Mucosa of descending colon (tissue), 3 donors: ENCODE data around the gene KIRREL3. TPM values are rescaled to one million over a fixed set of nuclear protein-coding genes. Genes with fewer than 3 reads are reported as not detected.

Experiments
- ATAC-seq: fragments of 200-7000 bp; cut with Tn5 transposase; one replicate; pipeline ENCODE4 v1.9.1; 2020; ENCODE audit warnings: mild to moderate bottlenecking, moderate library complexity
- DNase-seq, 3 donors: peaks; one replicate each; pipeline ENCODE4 v3.0.0-alpha.2; 2020
- H3K36me3 ChIP-seq: fragments of 200-600 bp; one replicate; pipeline ENCODE4 v1.8.0; 2021; ENCODE audit warnings: low read depth, mild to moderate bottlenecking
- H3K4me1 ChIP-seq: fragments of 200-600 bp; one replicate; pipeline ENCODE4 v1.8.0; 2021; ENCODE audit warnings: low read depth, mild to moderate bottlenecking
- H3K4me3 ChIP-seq: fragments of 200-600 bp; one replicate; pipeline ENCODE4 v1.8.0; 2021; ENCODE audit warnings: mild to moderate bottlenecking
- H3K9me3 ChIP-seq: fragments of 200-600 bp; one replicate; pipeline ENCODE4 v1.8.0; 2021; ENCODE audit warnings: mild to moderate bottlenecking
- intact Hi-C, 2 donors: fragments of 100-400 bp; cut with DNase I in 1 of 2; cut with micrococcal nuclease in 1 of 2; formaldehyde crosslinking; loops; one replicate each; pipeline versions ENCODE4 v1.11.0 to v1.11.1; 2022; cut with DNase I, micrococcal nuclease
- total RNA-seq, 3 donors: library from RNA; stranded (reverse); fragmentation: NEBNext Ultra II Directional in 2 of 3; extraction: Animal tissue kit (Norgen Biotek cat#: 25700) in 2 of 3; gene quantifications; one replicate each; pipeline versions ENCODE4 v1.2.1 to v1.2.4, GENCODE V29; 2021 to 2023
- TF ChIP-seq, protein P1 (sequence below): fragments of 200-600 bp; IDR thresholded peaks from one replicate; pipeline ENCODE4 v1.8.0; 2022; ENCODE audit warnings: antibody characterized with exemption, mild to moderate bottlenecking
- donor health status: DM: no; HTN: no; CAD: no; lungs with moderate emphysema.
- donor health status: DM: no; HTN: no; CAD: no.
- donor health status: DM: no; HTN: yes; CAD: no.

Gene KIRREL3
- total RNA-seq, 3 donors from 2014 or later = 0.23 to 2.4 (median 0.70) TPM

DNA sequence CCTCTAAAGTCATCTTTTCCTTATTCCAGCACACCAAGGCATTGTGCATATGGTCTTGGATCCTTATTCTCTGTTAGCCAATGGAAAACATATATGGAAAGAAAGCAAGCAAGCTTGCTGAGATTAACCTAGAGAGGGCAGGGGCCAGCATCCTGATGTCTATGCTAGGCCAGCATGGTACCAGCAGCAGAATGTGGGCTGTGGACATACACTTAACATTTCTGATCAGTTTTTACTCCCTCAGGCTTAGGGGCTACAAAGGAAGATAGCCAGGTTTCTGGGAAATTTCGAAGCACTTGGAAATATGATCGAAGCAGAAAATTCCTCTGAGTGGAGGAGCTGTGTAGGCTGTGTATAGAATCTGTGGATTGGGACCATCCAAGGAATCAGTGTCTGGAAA is 578.1 kb downstream of the KIRREL3 start:
- DNase-seq (peak in 1 of 3 donors; percentile 1), ATAC-seq (no peak)
- H3K4me1 ChIP-seq = peaks cover 35% of the 10 kb centered on the region
- no peaks in the 10 kb centered on the region for H3K9me3 ChIP-seq
- H3K36me3 ChIP-seq = no peaks in the 10 kb centered on the region
- intact Hi-C loops = no loop called here
- TF ChIP-seq, protein P1, sequence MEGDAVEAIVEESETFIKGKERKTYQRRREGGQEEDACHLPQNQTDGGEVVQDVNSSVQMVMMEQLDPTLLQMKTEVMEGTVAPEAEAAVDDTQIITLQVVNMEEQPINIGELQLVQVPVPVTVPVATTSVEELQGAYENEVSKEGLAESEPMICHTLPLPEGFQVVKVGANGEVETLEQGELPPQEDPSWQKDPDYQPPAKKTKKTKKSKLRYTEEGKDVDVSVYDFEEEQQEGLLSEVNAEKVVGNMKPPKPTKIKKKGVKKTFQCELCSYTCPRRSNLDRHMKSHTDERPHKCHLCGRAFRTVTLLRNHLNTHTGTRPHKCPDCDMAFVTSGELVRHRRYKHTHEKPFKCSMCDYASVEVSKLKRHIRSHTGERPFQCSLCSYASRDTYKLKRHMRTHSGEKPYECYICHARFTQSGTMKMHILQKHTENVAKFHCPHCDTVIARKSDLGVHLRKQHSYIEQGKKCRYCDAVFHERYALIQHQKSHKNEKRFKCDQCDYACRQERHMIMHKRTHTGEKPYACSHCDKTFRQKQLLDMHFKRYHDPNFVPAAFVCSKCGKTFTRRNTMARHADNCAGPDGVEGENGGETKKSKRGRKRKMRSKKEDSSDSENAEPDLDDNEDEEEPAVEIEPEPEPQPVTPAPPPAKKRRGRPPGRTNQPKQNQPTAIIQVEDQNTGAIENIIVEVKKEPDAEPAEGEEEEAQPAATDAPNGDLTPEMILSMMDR = no peak
- H3K4me3 ChIP-seq = no peak overlapping the region

DNA sequence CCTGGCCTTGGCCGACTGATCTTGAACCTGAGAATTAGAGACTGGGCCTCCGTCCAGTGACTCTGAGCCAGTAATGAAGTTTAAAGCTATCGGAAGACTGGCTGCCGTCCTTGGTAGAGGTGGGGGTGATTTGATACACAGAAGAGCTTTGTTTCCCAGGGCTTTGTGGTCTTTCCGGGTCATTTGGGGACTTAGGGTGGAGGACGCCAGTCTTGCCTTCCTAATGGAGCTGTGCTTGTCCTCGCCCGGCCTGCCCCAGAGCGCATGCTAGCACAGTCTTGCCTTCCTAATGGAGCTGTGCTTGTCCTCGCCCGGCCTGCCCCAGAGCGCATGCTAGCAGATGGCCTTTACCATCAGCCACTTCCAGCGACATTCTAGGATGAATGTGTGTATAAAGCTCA is 579.3 kb downstream of the KIRREL3 start:
- no peak for ATAC-seq

DNA sequence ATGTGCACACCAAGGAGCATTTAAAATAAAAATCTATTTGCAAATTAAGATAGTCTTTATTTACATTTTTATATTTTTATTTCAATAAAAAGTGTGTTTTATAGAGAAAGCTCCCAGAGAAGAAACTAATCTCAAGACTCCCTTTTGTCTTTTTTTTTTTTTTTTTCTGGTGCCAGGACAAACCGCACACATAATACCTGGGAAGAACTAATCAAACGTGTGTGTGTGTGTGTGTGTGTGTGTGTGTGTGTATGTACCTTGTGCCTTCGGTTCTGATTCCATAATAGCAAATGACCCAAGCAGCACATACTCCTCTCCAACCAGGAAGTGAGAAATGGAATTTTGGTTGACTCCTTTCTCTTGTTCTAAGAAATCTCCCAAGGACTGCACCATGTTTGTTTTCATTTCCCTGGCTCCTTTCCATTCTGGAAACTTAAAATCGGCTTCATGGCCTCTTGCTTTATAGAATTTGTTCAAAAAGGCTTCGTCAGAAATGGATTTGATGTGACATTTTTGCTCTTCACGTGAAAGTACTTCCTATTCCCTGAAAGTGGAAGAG is 579.8 kb downstream of the KIRREL3 start:
- Histone ChIP-seq H3K9me3 (no peaks in the 10 kb centered on the region), H3K36me3 (no peaks in the 10 kb centered on the region), H3K4me3 (no peak overlapping the region), H3K4me1 (peaks cover 36% of the 10 kb centered on the region)
- no peak for ATAC-seq
- DNase-seq = no peak
- TF ChIP-seq, protein P1 = no peak
- intact Hi-C loops = no loop called here

More for the DNA sequence above, 579.3 kb downstream of the KIRREL3 start:
- H3K4me1 ChIP-seq = peaks cover 32% of the 10 kb centered on the region
- no peaks in the 10 kb centered on the region for H3K36me3 ChIP-seq
- TF ChIP-seq, protein P1 = no peak
- intact Hi-C loops = no loop called here
- H3K9me3 ChIP-seq = no peaks in the 10 kb centered on the region
- DNase-seq = peak in 2 of 3 donors; percentile 42 to 48
- no peak overlapping the region for H3K4me3 ChIP-seq

DNA sequence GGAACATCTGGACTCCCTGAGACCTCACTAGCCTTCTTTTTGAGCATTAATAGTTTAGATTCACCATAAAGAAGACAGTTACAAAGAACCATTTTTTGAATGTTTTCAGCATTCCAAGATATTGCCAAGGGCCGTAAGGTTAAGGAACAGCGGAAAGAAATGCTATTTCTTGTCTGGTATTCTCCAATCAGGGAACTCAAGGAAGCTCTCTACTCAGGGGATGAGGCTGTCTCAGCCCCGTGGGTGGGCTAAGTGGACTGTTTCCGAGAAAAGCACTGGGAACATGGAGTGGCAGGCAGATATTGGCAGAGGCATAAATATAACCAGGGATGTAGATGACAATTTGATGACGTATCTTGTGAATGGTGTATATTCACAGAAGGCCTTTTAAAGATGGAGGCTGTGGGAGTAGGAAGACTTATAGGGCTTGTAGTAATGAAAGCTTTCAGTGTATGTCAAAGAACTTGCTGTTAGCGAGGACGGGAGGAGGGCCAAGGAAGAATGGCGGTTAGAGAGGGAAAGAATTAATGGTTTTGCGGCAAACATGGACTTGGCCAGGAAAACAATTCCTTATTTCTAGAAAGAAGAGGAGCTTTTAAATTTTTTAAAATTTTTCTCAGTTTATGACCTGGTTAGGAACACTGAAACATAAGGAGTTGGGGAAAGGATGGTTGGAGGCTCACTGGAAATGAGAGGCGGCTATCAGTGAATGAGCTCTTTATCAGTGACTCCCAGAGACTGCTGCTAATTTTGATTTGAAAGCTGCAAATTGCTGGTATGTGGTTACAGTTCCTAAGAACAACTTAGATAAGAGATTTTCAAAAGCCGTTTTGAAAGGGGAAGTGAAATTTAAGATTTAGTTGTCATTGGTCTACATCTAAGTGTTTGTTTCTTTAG is 580.5 kb downstream of the KIRREL3 start:
- intact Hi-C loops = no loop called here
- no peak for ATAC-seq
- peak in 1 of 3 donors; percentile 32 for DNase-seq
- peaks cover 36% of the 10 kb centered on the region for H3K4me1 ChIP-seq
- TF ChIP-seq, protein P1 = no peak
- no peaks in the 10 kb centered on the region for H3K36me3 ChIP-seq
- no peak overlapping the region for H3K4me3 ChIP-seq
- no peaks in the 10 kb centered on the region for H3K9me3 ChIP-seq

DNA sequence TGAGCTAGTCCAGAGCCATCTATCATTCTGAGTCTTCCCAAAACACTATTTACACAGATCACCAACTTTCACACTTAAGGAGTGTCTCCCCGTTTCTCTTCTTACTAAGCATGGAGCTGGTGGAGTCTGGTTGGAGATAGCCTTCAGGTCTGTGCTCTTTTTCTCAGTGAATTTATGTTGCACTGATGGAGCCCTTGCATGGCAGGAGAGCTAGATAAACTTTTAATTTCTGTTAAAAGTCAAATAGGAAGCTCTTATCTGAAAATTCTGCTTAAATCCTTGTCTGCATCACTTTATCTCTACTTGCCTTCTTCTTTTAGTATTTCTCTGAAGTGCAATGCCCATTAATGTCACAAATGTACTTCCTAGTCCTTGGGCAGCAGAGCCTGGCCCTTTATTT is 581.7 kb downstream of the KIRREL3 start:
- intact Hi-C loops = no loop called here
- TF ChIP-seq, protein P1 = no peak
- peaks cover 28% of the 10 kb centered on the region for H3K4me1 ChIP-seq
- H3K9me3 ChIP-seq = no peaks in the 10 kb centered on the region
- no peaks in the 10 kb centered on the region for H3K36me3 ChIP-seq
- no peak for ATAC-seq
- DNase-seq = no peak
- no peak overlapping the region for H3K4me3 ChIP-seq
